ENCODE data around the gene NME5.
"Not testable (repeated sequence)": the region's sequence is repeated elsewhere in the genome, so short reads cannot be mapped to it uniquely, and the experiment has no call there.

NME5 gene

DNA sequence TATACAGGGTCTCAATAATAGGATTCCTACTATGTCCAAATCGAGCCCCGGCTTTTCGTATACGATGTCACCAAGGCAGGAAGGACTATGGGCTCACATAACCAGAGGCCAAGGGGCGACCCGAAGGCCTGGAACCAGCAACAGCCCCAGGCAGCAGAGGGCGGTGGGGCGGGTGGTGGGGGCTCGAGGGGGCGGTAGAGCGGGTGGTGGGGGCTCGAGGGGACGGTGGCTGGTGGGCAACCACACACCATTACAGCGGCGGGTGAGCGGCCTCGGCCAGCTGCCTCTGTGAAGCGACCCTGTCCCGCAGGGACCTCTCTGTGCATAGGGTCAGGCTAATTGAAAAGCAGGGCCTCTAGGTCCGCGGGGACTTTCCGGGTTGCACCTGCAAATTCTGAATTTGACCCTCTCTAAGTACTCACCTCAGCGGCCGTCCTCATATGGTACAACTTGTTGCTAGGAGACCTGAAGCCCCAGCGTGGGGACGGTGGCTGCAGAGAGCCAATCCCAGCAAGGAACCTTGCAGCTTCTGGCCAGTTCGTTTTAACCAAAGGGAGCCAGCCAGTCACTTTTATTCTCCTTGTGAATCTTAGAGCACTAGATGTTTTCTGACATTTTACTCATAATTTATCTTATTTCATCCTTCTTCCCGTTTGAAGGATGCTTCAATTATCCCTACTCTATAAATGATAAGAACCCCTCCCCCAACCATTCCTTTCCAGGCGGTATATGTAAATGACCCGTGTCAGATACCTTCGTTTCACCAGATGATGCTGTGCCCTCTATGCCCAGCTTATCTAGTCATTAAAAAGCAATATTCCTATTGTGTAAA, at the start of gene NME5:
NME5 (minus strand) TSS at position 480 of the 832 bp plus-strand sequence. CDS start 648 bp downstream, outside the sequence.
- DNase-seq = peak; percentile 66

- DNase-seq = no peak
Measured at GRCh38 chr5:138188626-138189025, 49.4 kb upstream of the NME5 start.

- DNase-seq = no peak
Measured at GRCh38 chr5:138186002-138186447, 46.8 kb upstream of the NME5 start.

DNA sequence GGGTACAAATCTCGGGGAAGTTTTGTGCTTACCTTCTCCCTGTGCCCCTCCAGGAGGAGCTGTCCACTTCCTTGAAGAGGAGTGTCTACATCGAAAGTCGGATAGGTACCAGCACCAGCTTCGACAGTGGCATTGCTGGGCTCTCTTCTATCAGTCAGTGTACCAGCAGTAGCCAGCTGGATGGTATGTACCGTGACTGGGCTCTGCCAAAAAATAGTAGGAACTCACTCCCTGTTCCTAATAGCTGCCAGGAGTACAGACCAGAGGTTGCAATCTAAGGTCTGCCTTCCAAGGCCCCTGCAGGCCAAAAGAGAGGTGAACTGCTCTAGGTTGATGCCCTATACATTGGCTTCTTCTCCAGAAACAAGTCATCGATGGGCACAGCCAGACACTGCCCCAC, 43.6 kb upstream of the NME5 start:
- DNase-seq = no peak

DNA sequence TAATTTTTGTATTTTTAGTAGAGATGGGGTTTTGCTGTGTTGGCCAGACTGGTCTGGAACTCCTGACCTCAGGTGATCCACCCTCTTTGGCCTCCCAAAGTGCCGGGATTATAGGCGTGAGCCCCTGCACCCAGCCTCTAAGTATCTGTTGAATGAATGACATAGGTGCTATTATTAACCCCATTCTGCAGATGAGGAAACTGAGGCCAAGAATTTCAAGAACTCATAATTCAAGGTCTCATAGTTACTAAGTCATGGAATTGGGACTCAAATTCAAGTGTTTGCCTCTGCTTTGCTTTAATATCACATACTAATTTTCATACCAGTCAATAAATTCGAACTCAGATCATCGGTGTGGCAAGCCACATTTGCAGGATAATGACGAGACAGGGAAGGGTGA, 41.6 kb upstream of the NME5 start:
- DNase-seq = no peak

DNA sequence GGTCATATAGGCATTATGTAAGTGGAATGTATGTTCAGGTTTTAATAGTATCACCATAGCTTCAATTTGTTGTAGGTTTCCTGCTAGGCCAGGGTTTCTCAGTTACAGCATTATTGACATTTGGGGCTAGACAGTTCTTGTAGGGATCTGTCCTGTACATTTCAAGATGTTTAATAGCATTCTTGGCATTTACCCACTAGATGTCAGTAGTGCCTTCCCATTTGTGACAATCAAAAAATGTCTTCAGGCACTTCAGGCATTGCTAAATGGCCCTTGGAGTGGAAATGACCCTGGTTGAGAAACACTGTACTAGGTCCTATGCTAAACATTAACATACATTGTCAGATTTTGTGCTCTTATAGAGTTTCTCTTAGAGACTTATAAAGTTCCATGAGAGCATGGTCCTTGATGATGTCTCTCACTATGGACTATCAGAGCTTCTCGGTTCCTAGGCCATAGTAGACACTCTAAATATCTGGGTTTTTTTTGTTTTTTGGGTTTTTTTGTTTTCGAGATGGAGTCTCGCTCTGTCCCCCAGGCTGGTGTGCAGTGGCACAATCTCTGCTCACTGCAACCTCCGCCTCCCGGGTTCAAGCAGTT, 41.1 kb upstream of the NME5 start:
- peak; percentile 74 for DNase-seq

- DNase-seq = no peak
Measured at GRCh38 chr5:138179277-138179857, 40.1 kb upstream of the NME5 start.

DNA sequence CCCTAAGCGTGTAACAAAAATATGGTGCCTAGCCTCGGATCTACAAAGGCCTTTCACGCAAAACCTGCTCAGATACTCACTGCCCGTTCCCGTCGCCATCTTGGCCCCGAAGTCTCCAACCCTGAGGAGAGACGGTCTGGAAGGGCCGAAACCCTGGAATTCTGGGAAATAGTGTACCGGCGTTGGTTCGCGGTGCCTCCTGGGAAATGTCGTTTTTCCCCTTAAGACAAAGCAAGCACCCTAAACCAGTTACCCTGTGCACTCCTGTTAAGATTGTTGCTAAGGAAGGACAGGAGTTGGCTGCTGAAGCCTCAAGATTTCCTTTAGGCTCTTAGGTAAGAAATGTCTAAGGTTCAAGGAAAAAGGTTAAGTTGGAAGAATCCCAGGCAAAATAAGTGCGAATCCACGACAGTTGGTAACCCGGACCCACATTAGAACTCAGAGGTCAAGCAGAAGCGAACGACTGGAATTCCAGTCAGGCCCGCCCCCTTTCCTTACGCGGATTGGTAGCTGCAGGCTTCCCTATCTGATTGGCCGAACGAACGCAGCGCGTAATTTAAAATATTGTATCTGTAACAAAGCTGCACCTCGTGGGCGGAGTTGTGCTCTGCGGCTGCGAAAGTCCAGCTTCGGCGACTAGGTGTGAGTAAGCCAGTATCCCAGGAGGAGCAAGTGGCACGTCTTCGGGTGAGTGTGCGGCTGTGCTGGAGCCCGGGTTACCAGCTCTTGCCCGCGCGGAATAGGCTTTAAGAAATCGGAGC, 39.5 kb upstream of the NME5 start, which contains the start of the genes BRD8 and KIF20A:
BRD8 (minus strand) TSS at position 115 of the 761 bp plus-strand sequence; CDS start at position 99, 16 bp downstream.
KIF20A (plus strand) TSS at position 597 of the 761 bp plus-strand sequence. CDS start 569 bp downstream, outside the sequence.
- peak; percentile 99 for DNase-seq

DNA sequence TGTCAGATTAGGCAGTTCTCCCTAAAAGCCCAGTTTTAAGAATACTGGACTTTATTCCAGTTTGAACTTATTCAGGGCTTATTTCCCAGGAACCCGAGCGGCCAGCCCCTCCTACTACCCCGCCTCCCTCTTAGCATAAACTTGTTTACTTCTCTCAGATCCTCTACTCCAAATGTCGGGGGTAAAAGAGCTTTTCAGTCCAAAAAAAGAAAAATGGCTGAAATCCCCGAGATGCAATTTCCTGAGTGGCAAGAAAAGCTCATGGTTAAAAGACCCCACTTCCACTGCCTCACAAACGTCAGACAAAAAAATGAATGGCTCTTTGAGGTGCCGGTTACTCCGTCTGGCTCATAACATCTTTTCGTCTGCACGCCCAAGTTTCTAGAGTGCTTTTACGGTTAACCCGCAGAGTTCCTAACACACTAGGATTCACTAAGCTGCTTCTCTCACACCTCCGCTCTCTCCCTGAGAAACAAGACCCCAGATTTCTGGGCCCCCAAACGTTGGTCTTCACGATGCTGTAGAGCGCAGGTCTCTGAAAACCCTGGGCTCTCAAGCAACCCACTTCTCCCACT, 38.8 kb upstream of the NME5 start:
- peak; percentile 6 for DNase-seq

- DNase-seq = no peak
Measured at GRCh38 chr5:138170299-138170698, 31.1 kb upstream of the NME5 start.

GRCh38 chr5:138169124-138169523, 29.9 kb upstream of the NME5 start:
- no peak for DNase-seq

DNA sequence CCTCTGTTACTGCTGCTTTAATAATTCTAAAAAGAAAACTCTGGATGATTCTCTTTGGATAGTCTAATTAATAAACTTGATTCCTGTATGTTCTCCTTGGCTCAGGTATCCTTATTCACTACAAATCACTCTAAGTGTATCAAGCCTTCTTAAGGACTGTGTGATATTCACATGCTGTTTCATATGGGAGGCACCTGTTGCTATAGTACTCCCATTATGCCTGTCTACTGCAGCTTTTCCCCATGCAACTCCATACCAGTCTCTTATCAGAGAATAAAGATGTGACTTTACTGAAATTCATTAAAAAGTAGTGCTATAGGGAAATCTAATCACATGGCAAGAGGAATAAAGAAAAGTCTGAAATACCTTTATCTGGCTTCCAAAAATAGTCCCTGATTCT, 24.5 kb upstream of the NME5 start:
- DNase-seq = no peak

DNA sequence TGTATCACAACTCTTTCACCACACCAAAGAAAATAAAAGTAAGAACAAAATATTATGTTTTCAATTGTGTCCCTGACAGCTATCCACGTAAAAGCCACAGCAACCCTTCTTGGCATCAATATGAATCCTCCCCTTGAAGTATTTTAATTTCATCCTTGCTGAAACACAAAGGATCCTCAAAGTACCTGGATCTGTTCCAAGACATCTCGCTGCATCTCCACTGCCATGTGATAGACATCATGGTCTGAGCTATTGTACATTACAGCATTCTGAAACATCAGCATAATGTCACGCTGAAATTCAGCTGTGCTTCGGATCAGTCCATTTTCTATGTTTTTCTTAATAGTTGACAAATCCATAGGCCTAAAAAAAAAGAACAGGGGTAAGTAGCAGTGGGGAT, 21.5 kb upstream of the NME5 start:
- DNase-seq = no peak

DNA sequence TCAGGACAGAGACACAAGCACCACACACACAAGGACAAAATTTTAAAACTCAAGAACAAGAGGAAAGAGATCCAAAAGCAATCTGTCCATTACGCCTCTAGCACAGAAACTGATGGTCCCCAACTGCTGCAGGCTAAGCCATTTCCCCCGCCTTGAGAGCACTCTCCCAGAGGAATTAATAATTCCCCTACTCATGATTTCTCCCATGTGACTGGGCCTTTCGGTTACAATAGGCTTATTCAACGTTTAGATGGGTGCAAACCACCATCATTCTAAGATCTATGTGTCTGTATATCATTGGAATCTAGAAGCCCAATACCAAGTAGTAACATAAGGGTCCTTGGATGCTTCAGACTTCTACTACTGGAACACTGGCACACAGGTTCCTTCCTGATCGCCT, 20.4 kb upstream of the NME5 start:
- no peak for DNase-seq

- DNase-seq = no peak
Measured at GRCh38 chr5:138157626-138158025, 18.4 kb upstream of the NME5 start.

DNA sequence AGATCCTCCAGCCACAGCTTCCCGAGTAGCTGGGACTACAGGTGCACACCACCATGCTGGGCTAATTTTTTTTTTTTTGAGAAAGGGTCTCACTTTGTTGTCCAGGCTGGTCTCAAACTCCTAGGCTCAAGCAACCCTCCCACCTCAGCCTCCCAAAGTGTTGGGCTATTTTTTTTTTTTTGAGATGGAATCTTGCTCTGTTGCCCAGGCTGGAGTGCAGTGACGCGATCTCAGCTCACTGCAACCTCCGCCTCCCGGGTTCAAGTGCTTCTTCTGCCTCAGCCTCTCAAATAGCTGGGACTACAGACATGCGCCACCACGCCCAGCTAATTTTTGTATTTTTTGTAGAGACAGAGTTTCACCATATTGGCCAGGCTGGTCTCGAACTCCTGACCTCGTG, 16.7 kb upstream of the NME5 start:
- not testable (repeated sequence) for DNase-seq

DNA sequence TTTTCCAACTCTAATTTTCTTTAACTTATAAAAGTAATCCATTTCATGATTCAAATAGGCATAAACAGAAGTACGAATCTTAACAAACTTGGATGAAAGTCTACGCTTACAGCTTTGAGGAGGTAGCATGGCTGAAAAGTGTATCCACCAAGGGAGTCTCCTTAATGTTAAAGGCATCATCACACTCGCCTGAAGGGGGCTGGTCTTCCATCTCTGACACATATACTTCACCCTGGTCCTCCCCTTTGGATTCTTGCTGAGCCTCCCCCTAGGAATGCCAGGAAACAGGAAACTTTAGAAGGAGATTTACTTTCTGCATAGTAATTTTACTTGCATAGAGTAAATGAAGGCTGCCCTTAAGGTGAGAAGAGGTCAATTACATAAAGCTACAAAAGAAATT, 10.3 kb upstream of the NME5 start:
- no peak for DNase-seq

GRCh38 chr5:138148811-138149210, 9.6 kb upstream of the NME5 start:
- no peak for DNase-seq

DNA sequence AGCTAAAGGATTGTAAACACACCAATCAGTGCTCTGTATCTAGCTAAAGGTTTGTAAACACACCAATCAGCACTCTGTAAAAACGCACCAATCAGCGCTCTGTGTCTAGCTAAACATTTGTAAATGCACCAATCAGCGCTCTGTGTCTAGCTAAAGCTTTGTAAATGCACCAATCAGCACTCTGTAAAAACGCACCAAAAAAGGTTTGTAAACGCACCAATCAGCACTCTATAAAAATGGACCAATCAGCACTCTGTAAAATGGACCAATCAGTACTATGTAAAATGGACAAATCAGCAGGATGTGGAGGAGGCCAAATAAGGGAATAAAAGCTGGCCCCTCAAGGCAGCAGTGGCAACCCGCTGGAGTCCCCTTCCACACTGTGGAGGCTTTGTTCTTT, 4.3 kb upstream of the NME5 start:
- not testable (repeated sequence) for DNase-seq

DNA sequence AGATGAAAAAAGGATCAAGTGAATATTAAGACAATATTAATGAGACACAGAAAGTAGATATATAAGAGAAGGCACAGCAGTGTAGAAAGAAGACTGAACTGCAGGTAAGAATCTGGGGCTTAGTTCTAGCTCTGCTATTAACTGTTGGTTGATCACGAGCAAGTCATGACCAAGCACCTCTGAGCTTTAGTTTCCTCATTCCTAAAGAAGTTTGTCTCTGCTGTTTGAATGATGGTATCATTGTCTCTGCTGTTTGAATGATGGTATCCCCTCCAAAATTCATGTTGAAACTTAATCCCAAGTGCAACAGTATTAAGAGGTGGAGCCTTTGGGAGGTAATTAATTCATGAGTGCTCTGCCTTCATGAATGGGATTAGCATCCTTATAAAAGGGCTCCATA, 2.5 kb upstream of the NME5 start:
- DNase-seq = no peak

GRCh38 chr5:138140268-138140667, 1.0 kb upstream of the NME5 start:
- no peak for DNase-seq

GRCh38 chr5:138139781-138140090, 508 bp upstream of the NME5 start:
- DNase-seq = no peak

DNA sequence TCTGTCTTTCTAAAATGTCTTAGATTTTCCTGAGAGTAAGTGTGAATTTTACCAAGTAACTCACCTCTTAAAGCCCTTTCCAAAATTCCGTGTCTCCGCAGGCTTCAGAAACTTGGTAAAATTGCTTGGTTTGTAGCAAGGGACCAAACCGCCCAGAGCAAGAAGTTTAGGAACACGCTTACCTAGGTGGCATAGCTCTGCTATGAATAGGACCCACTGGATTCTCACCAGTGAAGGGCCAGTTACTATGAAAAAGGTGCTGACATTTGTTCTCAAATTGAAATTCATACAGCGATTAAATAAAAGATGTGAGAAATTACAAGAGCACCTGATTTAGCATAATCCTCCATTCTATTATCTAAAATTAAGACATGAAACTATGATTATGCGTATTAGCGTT, 6.7 kb downstream of the NME5 start:
- no peak for DNase-seq

Data from NCI-H748 treated with DMSO at 0.1 percent for 48 hours (cell line).